ENCODE measurements around the gene SIDT1. TPM values are rescaled to one million over a fixed set of nuclear protein-coding genes. Genes with fewer than 3 reads are reported as not detected.

Gene SIDT1
- total and polyA plus RNA-seq, 4 donors: 0.08 to 2.2 (median 0.82) TPM

DNA sequence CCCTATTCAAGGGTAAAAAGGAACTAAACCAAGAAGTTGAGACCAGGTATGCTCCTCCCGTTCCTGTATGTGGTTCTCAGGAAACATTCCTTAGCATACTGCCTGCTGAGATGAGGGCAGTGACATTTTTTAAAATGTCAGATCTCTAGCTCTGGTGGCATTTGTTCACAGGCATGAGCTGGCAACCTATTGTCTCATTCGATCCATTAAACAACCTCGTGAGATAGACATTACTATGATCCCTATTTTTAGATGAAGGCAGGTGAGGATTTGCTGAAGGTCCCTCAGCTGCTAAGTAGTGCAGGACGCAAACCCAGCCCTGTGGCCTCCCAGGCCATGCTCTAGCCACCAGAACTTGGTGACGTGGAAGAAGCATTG, 74.9 kb downstream of the SIDT1 start:
- H3K9ac ChIP-seq (ENCODE audit: low read depth in 1 of 2, low read length in 2 of 2): no peak overlapping the region
- TF ChIP-seq, protein P1, sequence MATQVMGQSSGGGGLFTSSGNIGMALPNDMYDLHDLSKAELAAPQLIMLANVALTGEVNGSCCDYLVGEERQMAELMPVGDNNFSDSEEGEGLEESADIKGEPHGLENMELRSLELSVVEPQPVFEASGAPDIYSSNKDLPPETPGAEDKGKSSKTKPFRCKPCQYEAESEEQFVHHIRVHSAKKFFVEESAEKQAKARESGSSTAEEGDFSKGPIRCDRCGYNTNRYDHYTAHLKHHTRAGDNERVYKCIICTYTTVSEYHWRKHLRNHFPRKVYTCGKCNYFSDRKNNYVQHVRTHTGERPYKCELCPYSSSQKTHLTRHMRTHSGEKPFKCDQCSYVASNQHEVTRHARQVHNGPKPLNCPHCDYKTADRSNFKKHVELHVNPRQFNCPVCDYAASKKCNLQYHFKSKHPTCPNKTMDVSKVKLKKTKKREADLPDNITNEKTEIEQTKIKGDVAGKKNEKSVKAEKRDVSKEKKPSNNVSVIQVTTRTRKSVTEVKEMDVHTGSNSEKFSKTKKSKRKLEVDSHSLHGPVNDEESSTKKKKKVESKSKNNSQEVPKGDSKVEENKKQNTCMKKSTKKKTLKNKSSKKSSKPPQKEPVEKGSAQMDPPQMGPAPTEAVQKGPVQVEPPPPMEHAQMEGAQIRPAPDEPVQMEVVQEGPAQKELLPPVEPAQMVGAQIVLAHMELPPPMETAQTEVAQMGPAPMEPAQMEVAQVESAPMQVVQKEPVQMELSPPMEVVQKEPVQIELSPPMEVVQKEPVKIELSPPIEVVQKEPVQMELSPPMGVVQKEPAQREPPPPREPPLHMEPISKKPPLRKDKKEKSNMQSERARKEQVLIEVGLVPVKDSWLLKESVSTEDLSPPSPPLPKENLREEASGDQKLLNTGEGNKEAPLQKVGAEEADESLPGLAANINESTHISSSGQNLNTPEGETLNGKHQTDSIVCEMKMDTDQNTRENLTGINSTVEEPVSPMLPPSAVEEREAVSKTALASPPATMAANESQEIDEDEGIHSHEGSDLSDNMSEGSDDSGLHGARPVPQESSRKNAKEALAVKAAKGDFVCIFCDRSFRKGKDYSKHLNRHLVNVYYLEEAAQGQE (IDR thresholded peaks at IDR 0.05): no peak
- TF ChIP-seq RAD21 (IDR thresholded peaks at IDR 0.05) (no peak), YY1 (IDR thresholded peaks at IDR 0.05) (no peak), JUND (IDR thresholded peaks at IDR 0.05) (no peak), NR2F2 (IDR thresholded peaks at IDR 0.05) (no peak), FOXA2 (IDR thresholded peaks at IDR 0.05) (no peak)
- TF ChIP-seq, protein P2, sequence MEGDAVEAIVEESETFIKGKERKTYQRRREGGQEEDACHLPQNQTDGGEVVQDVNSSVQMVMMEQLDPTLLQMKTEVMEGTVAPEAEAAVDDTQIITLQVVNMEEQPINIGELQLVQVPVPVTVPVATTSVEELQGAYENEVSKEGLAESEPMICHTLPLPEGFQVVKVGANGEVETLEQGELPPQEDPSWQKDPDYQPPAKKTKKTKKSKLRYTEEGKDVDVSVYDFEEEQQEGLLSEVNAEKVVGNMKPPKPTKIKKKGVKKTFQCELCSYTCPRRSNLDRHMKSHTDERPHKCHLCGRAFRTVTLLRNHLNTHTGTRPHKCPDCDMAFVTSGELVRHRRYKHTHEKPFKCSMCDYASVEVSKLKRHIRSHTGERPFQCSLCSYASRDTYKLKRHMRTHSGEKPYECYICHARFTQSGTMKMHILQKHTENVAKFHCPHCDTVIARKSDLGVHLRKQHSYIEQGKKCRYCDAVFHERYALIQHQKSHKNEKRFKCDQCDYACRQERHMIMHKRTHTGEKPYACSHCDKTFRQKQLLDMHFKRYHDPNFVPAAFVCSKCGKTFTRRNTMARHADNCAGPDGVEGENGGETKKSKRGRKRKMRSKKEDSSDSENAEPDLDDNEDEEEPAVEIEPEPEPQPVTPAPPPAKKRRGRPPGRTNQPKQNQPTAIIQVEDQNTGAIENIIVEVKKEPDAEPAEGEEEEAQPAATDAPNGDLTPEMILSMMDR (IDR thresholded peaks at IDR 0.05; ENCODE audit: low read depth, low read length, missing input control): no peak
- TF ChIP-seq, protein P3, sequence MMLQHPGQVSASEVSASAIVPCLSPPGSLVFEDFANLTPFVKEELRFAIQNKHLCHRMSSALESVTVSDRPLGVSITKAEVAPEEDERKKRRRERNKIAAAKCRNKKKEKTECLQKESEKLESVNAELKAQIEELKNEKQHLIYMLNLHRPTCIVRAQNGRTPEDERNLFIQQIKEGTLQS (IDR thresholded peaks at IDR 0.05): no peak
- H3K36me3 ChIP-seq (ENCODE audit: control insufficient read depth in 4 of 4, insufficient read depth in 3 of 4, low read depth in 1 of 4, low read length in 3 of 4): no peaks in the 10 kb centered on the region
- H3K27ac ChIP-seq (ENCODE audit: low read depth in 1 of 2, low read length in 2 of 2): no peak overlapping the region
- WGBS: 82% methylated on average over 5 of the region's 5 CpGs
- H3K27me3 ChIP-seq (ENCODE audit: control insufficient read depth in 4 of 4, insufficient read depth in 4 of 4, low read length in 3 of 4): no peaks in the 10 kb centered on the region
- no peaks in the 10 kb centered on the region for H3K9me3 ChIP-seq (ENCODE audit: control insufficient read depth in 4 of 4, low read length in 3 of 4)
- no peak for DNase-seq (ENCODE audit: low spot score)
- no peak overlapping the region for H3K4me3 ChIP-seq (ENCODE audit: low read depth in 1 of 3, low read length in 3 of 3)
- H3K4me1 ChIP-seq (ENCODE audit: control insufficient read depth in 4 of 4, insufficient read depth in 4 of 4, low read length in 3 of 4): no peaks in the 10 kb centered on the region

DNA sequence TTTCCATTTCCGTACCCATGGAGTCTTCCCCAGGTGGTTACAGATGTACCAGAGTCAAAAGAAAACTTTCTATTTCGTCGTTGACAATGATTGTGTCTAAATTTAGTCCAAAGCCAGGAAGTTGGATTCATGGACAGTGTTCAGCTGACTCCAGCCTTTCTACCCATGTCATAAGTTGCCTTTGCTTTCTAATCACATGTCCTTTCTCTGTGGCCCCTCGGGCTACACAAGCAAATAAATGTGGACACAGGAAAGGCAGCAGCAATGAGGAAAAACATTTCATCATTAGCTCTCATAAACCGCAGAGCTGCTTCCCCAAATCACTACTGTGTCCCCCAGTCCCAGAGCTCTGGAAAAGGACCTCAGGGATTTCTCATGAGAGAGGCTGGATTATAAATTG, 82.0 kb downstream of the SIDT1 start:
- no peaks in the 10 kb centered on the region for H3K4me1 ChIP-seq (ENCODE audit: control insufficient read depth in 4 of 4, insufficient read depth in 4 of 4, low read length in 3 of 4)
- no peaks in the 10 kb centered on the region for H3K9me3 ChIP-seq (ENCODE audit: control insufficient read depth in 4 of 4, low read length in 3 of 4)
- no peaks in the 10 kb centered on the region for H3K36me3 ChIP-seq (ENCODE audit: control insufficient read depth in 4 of 4, insufficient read depth in 3 of 4, low read depth in 1 of 4, low read length in 3 of 4)
- no peaks in the 10 kb centered on the region for H3K27me3 ChIP-seq (ENCODE audit: control insufficient read depth in 4 of 4, insufficient read depth in 4 of 4, low read length in 3 of 4)
- TF ChIP-seq FOXA2 (IDR thresholded peaks at IDR 0.05) (no peak), HNF4A (conservative IDR thresholded peaks at IDR 0.05) (no peak), RXRA (IDR thresholded peaks at IDR 0.05) (no peak), GABPA (IDR thresholded peaks at IDR 0.05 in 1 of 2, conservative IDR thresholded peaks at IDR 0.05 in 1 of 2) (no peak), FOXA1 (IDR thresholded peaks at IDR 0.05) (no peak), RAD21 (IDR thresholded peaks at IDR 0.05) (no peak), TAF1 (conservative IDR thresholded peaks at IDR 0.05) (no peak), YY1 (IDR thresholded peaks at IDR 0.05) (no peak), SP1 (IDR thresholded peaks at IDR 0.05) (no peak), EGR1 (IDR thresholded peaks at IDR 0.05; ENCODE audit: low read depth in 2 of 2) (no peak), JUND (IDR thresholded peaks at IDR 0.05) (no peak), HNF4G (IDR thresholded peaks at IDR 0.05) (no peak)
- TF ChIP-seq, protein P4, sequence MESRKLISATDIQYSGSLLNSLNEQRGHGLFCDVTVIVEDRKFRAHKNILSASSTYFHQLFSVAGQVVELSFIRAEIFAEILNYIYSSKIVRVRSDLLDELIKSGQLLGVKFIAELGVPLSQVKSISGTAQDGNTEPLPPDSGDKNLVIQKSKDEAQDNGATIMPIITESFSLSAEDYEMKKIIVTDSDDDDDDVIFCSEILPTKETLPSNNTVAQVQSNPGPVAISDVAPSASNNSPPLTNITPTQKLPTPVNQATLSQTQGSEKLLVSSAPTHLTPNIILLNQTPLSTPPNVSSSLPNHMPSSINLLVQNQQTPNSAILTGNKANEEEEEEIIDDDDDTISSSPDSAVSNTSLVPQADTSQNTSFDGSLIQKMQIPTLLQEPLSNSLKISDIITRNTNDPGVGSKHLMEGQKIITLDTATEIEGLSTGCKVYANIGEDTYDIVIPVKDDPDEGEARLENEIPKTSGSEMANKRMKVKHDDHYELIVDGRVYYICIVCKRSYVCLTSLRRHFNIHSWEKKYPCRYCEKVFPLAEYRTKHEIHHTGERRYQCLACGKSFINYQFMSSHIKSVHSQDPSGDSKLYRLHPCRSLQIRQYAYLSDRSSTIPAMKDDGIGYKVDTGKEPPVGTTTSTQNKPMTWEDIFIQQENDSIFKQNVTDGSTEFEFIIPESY (IDR thresholded peaks at IDR 0.05): no peak
- TF ChIP-seq, protein P3 (IDR thresholded peaks at IDR 0.05): no peak
- TF ChIP-seq, protein P5, sequence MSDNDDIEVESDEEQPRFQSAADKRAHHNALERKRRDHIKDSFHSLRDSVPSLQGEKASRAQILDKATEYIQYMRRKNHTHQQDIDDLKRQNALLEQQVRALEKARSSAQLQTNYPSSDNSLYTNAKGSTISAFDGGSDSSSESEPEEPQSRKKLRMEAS (IDR thresholded peaks at IDR 0.05): no peak
- TF ChIP-seq, protein P2 (IDR thresholded peaks at IDR 0.05; ENCODE audit: low read depth, low read length, missing input control): no peak
- TF ChIP-seq, protein P1 (IDR thresholded peaks at IDR 0.05): no peak
- no peak overlapping the region for H3K4me3 ChIP-seq (ENCODE audit: low read depth in 1 of 3, low read length in 3 of 3)
- H3K9ac ChIP-seq (ENCODE audit: low read depth in 1 of 2, low read length in 2 of 2): no peak overlapping the region
- H3K27ac ChIP-seq (ENCODE audit: low read depth in 1 of 2, low read length in 2 of 2): no peak overlapping the region
- 58% methylated on average over 5 of the region's 5 CpGs for WGBS
- no peak for DNase-seq (ENCODE audit: low spot score)

Data from liver (tissue), 9 donors.